Measurements from ENCODE around the gene KSR1.

The KSR1 gene

DNA sequence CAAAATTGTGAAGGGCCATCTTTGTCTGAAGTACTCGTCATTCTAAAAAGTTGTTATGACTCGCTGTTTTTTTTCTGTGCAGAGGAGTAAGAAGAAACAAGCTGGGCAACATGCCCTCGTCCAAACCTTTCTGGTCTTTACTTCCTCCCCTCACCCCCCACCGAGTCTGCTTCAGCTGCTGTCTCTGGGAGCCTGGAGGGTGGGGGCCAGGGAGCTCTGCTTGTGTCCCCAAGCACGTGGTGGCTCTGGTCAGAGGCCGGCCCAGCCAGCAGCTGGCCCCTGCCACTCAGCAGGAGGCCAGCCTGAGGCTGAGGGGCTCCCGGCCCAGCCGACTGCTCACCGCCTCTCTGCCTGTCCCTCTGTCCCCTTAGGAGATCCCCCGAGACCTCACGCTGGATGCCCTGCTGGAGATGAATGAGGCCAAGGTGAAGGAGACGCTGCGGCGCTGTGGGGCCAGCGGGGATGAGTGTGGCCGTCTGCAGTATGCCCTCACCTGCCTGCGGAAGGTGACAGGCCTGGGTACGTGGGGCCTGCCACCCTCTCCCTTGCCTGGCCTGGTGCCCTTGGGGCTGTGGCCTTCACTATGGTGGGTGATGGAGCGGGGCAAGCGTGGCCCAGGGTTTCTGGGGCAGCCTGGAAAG is 121.0 kb downstream of the KSR1 start:
- in situ Hi-C loops (cut with MboI; ENCODE audit: low sequenced_read_pairs) = loop anchor here (25.0 kb wide), 1 partner anchor 90 kb away; no protein-coding TSS in a partner anchor

DNA sequence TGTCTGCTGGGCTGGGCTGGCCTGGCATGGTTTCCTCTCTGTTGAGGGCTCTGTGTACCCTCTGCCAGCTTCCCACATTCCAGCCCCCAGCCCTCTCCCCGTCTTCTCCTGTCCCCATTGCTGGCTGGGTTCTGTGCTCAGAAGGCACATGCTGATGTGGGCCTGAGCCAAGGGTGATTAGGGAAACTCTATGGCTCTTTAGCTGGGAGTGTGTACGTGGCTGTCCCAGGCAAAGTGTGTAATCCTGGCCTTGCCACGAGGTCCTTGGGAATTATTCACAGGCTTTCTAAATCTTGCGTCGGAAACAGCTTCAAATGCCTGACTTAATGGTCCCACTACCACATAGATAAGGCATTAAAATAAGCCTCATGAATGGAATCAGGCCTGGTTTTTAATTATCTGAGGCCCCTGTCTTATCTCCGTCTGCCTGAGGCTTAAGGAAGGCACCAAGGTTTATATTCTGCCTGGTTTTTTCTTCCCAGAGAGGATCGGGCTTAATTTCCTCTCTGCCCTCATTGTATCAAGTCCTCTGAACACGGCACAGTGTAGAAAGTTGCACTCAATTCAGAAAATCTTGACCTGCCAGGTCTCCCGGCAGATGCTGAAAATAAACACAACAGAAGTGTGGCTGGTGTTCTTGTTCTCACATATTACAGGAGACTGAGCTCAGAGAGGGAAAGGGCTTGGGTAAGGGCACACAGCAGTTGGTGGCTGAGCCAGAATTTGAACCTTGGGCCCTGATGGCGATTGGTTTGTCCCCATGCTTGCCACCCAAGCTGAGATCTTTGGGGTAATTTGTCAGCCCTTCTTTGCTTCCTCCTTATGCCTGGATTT is 121.9 kb downstream of the KSR1 start:
- in situ Hi-C loops (cut with MboI; ENCODE audit: low sequenced_read_pairs) = loop anchor here (25.0 kb wide), 1 partner anchor 91 kb away; no protein-coding TSS in a partner anchor

DNA sequence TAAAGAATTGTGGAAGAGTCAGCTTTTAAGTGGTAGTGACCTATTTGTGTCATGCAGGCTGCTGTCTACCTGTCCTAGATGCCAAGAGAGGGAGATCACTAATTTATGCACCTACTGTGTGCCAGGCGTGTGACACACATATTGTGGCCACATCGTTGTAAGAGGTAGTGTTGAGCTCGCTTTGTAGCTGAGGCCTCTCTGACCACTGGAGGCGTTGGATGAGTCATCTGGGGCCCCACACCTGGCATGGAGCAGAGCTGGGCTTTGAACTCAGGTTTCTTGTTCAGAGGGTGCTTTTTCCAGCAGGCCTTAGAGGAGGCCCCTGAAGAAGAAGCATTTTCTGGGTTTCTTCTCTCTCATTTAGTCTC is 122.5 kb downstream of the KSR1 start:
- in situ Hi-C loops (cut with MboI; ENCODE audit: low sequenced_read_pairs) = loop anchor here (25.0 kb wide), 1 partner anchor 91 kb away; no protein-coding TSS in a partner anchor

DNA sequence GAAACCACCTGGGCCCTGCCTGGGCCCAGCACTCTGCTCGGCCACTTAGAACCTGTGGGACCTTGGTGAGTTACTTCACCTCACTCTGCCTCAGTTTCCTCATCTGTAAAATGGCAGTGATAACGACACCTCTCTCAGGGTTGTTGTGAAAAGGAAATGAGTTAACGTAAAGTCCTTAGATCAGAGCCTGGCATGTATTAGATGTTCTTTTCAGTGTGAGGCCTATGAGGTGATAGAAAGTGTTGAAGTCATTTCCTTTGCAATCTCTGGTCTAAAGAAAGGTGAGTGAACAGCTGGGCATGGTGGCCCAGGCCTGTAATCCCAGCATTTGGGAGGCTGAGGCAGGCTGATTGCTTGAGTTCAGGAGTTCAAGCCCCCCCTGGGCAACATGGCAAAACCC is 123.1 kb downstream of the KSR1 start:
- in situ Hi-C loops (cut with MboI; ENCODE audit: low sequenced_read_pairs) = loop anchor here (25.0 kb wide), 1 partner anchor 92 kb away; no protein-coding TSS in a partner anchor

DNA sequence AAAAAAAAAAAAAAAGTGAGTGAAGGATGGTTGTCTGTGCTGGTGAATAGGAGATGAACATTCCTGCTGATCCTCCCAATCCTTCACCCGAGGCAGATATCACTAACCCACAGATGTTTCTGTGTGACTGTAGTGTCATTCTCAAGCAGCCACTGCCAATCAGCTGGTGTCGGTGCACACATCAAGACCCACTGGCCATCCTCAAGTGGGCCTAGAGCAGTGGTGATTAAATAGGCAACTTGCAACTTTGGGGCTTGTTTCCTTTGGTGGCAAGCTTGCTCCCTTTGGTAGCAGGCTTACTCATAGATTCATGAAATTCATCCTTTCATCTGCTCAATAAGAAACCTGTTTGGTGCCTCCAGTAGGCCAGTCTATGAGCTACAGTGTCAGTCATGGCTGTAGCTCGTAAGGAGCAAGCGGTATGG is 123.7 kb downstream of the KSR1 start:
- in situ Hi-C loops (cut with MboI; ENCODE audit: low sequenced_read_pairs) = loop anchor here (25.0 kb wide), 1 partner anchor 93 kb away; no protein-coding TSS in a partner anchor

DNA sequence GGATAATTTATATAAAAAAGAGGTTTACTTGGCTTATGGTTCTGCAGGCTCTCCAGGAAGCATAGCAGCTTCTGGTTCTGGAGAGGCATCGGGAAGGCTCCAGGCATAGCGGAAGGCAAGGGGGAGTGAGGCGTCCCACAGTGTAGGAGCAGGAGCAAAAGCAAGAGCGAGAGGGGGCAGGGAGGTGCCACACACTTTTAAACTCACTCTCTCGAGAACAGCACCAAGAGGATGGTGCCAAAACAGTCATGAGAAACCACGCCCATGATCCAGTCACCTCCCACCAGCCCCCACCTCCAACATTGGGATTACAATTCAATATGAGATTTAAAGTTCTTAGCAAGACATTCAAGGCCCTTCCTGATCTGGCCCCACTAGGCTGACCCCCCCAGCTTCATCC is 124.8 kb downstream of the KSR1 start:
- in situ Hi-C loops (cut with MboI; ENCODE audit: low sequenced_read_pairs) = loop anchor here (25.0 kb wide), 1 partner anchor 94 kb away; no protein-coding TSS in a partner anchor

DNA sequence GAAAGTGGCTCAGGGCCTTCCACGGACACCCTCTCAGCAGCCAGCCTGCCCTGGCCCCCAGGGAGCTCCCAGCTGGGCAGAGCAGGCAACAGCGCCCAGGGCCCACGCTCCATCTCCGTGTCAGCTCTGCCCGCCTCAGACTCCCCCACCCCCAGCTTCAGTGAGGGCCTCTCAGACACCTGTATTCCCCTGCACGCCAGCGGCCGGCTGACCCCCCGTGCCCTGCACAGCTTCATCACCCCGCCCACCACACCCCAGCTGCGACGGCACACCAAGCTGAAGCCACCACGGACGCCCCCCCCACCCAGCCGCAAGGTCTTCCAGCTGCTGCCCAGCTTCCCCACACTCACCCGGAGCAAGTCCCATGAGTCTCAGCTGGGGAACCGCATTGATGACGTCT is 126.4 kb downstream of the KSR1 start:
- in situ Hi-C loops (cut with MboI; ENCODE audit: low sequenced_read_pairs) = loop anchor here (25.0 kb wide), 1 partner anchor 95 kb away; no protein-coding TSS in a partner anchor

DNA sequence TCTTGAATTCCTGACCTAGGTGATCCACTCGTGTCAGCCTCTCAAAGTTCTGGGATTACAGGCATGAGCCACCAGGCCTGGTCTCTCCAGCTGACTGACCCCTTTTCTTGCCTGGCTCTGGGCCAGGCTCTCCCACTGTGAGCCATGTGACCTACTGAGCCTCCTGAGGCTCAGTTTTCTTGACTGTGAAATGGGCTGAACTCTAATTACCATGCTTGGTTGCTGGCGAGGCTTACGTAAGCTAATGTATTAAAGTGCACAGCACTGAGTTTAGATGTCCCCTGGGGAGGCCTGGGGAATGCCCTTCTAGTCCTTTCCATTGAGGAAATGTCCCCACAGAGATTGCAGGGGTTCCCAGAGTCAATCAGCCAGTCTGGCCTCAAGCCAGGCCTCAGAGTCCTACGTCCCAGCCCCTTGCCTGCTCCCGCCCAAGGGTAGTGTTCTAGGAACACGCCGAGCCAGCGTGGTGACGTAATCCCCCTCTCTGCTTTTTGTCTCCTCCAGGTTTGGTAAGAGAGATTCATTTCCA is 129.0 kb downstream of the KSR1 start:
- in situ Hi-C loops (cut with MboI; ENCODE audit: low sequenced_read_pairs) = loop anchor here (25.0 kb wide), 1 partner anchor 98 kb away; no protein-coding TSS in a partner anchor

DNA sequence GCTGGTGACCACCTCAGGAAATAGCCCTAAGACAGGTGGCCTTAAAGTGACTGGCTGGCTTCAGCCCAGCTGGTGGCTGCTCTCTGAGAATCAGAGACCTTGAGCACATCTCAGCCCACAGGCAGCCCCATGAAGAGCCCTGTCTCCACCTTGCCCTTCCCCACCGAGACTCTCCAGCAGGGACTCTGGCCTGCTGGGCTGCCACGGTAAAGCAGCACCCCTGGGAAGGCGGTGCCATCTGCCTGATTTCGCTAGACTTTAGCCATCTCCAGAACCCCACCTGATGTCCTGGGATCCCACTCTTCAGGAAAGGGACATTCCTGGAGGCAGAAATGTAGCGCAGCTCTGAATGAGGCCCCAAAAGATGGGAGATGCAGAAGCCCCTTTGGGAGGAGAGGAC is 129.5 kb downstream of the KSR1 start:
- in situ Hi-C loops (cut with MboI; ENCODE audit: low sequenced_read_pairs) = loop anchor here (25.0 kb wide), 1 partner anchor 98 kb away; no protein-coding TSS in a partner anchor

DNA sequence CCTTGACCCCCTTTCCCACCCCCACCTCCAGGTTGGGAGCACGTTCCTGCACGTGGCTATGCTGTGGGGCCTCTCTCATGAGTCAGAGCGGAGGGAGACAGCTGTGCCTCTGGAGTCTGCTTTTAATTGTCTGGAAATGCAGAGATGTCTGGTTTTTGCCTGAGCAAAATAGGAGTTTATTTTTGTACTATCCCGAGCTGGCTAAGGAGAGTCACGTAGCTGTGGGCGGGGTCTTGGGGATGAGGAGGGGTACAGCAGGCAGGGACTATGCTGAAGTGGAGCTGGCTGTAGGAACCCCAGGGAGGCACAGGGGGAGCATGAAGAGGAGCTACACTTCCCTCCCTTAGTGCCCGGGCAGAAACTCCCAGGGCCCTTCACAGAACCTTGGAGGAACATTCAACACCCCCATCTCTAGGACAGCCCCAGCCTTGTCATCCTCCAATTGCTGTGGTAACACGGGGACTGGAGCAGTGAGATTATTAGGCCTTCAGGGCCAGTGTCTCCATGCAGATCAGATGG is 130.0 kb downstream of the KSR1 start:
- in situ Hi-C loops (cut with MboI; ENCODE audit: low sequenced_read_pairs) = loop anchor here (25.0 kb wide), 1 partner anchor 99 kb away; no protein-coding TSS in a partner anchor

DNA sequence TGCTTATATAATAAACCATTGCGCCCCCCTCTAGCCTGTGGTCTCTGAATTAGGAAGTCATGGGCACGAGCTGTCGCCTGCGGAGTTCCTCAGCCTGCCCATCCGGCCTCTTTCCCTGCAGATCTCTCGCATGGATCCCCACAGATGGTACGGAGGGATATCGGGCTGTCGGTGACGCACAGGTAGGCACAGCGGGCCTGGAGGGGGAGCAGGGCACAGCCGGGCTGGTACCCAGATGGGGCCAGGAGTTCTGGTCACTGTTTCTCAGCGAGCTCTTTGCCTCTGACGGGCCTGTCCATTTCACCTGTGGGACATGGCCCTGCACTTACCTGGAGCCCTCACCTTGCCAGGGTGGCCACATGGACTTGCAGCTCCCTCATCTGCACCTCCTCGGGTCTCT is 132.1 kb downstream of the KSR1 start:
- in situ Hi-C loops (cut with MboI; ENCODE audit: low sequenced_read_pairs) = loop anchor here (25.0 kb wide), 1 partner anchor 101 kb away; no protein-coding TSS in a partner anchor

DNA sequence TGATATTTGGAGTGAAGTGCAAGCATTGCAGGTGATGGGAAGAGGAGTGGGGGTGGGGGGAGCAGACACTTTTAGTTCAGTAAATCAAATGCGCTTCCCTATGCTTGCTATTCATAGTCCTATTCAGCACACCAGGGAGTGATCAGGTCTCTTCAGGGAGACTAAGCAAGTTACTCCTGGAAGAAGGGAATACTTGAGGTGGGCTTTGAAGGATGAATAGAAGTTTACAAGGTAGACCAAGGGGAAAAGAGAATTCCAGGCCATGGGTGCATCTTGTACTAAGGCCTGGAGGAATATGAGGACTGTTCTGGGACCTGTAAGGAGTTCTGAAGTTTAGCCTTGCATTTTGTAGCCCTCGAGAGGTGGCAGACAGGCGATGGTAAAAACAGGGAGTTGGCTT is 134.6 kb downstream of the KSR1 start:
- in situ Hi-C loops (cut with MboI; ENCODE audit: low sequenced_read_pairs) = loop anchor here (25.0 kb wide), 1 partner anchor 104 kb away; no protein-coding TSS in a partner anchor

DNA sequence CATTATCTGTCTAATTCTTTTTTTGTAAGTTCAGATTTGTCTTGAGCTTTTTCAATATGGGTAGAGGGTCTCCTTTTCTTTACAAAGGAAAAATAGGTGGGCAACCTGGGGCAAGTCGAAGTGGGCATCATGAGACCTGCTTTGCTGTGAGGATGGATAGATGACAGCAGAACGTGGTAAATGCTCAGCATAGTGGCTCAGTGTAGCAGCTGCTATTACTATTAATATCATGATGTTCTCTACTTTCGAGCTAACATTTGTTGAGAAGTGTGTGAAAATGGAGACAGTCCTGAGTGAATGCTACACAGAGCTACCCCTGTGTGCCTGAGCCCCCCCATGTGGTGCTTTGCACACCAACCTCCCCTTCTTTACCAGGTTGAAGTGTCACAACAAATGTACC is 135.7 kb downstream of the KSR1 start:
- in situ Hi-C loops (cut with MboI; ENCODE audit: low sequenced_read_pairs) = loop anchor here (25.0 kb wide), 1 partner anchor 105 kb away; no protein-coding TSS in a partner anchor

DNA sequence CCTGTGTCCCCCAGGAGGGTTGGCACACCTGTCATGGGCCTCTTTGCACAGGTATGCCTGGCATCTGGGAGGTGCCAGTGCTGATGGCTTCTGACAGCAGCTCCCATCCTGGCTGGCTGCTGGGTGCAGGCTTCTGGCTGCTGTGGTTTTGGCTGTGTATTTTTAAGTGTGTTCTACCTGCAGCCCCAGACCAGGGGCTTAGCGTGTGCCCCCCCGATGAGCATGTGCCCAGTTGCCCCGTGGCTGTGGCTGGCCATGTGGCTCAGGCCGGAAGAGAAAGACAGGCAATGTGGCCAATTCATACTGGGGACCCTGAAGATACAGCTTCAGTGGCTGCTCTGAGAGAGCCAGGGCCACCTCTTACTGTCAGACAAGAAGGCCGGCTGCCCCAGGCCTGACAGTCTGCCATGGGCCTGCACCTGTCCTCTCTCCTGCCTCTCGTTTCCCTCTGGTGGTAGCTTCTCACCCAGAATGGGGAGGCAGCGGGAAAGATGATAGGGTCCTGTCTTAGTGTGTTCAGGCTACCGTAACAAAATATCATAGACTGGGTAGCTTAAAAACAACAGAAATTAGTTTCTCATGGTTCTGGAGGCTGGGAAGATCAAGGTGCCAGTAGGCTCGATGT is 137.1 kb downstream of the KSR1 start:
- in situ Hi-C loops (cut with MboI; ENCODE audit: low sequenced_read_pairs) = loop anchor here (25.0 kb wide), 1 partner anchor 106 kb away; no protein-coding TSS in a partner anchor

DNA sequence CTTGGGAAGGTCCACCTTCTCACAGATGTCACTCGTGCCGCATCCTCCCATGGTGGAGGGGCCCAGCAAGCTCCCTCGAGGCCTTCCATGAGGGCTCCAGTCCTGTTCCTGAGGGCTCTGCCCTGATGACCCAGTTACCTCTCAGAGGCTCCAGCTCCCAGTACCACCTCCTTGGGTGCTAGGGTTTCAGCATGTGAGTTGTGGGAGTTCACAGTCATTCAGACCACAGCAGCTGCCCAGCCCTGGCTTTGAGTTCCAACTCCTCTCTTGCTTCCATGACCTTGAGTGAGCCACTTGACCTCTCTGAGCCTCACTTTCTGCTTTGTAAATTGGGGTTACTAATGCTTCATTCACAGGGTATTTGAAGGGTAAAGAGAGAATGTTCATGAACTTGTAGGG is 137.6 kb downstream of the KSR1 start:
- in situ Hi-C loops (cut with MboI; ENCODE audit: low sequenced_read_pairs) = loop anchor here (25.0 kb wide), 1 partner anchor 107 kb away; no protein-coding TSS in a partner anchor

DNA sequence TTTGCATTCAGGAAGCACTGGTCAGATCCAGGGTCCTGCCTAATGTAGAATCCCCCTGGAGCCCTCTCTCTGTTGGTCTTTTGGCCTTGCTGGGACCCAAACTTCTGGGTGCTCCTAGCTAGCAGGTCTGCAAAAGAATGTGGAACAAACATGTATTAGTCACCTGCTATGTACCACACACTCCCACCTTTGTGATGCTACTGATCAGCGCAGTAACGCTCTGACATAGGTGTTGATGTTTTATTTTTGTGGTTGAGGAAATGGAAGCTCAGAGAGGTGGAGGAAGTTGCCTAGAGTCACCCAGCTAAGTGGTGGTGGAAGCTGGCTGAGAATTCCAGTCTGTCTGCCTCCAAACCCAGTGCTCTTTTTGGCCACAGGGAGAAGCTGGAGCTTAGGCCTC is 139.0 kb downstream of the KSR1 start:
- in situ Hi-C loops (cut with MboI; ENCODE audit: low sequenced_read_pairs) = loop anchor here (25.0 kb wide), 1 partner anchor 108 kb away; no protein-coding TSS in a partner anchor

DNA sequence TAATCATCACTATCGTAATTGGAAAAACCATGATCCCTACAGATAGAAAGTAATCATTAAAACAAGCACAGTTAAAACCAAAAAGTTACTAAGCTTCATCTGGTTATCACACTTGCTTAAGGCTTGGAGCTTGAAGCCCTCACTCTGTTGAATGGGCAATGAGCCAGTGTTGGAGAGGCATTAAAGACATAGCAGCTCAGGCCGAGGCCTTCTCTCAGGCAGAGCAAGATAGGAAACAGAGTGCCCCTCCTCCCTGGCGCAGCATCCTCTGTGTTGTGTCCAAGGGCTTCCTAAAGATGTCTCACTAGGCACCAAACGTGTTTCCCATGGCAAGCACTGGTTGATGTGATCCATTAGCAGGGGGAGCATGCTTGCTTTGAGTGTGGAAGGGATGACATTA is 139.8 kb downstream of the KSR1 start:
- in situ Hi-C loops (cut with MboI; ENCODE audit: low sequenced_read_pairs) = loop anchor here (25.0 kb wide), 1 partner anchor 109 kb away; no protein-coding TSS in a partner anchor

DNA sequence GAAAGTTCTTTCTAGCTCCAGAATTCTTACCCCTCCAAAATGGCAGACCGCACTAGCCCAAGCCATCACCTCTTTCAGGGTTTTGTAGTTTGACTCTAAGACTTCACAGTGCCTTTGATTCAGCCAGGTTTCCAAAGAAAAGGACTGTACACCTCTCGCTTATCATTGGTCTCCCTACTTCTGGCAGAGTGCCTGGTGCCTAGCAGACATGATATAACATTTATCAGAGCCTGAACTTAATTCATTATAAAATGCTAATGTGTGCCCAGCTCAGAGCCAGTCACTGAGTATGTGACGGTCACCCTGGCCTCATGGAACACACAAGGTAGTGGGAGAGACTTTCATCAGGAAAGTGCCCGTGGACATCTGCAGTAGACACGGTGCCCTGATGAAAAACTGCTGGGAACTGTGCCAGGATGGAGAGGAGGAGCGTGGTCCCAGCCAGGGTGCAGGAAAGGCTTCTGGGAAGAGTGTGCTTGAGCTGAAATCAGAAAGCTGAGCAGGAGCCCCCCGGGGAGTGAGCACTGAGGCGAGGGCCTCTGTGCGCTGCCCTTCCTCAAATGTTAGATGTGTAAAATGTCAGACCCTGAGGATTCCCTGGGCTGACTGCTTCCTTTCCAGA is 140.4 kb downstream of the KSR1 start:
- in situ Hi-C loops (cut with MboI; ENCODE audit: low sequenced_read_pairs) = loop anchor here (25.0 kb wide), 1 partner anchor 109 kb away; no protein-coding TSS in a partner anchor

DNA sequence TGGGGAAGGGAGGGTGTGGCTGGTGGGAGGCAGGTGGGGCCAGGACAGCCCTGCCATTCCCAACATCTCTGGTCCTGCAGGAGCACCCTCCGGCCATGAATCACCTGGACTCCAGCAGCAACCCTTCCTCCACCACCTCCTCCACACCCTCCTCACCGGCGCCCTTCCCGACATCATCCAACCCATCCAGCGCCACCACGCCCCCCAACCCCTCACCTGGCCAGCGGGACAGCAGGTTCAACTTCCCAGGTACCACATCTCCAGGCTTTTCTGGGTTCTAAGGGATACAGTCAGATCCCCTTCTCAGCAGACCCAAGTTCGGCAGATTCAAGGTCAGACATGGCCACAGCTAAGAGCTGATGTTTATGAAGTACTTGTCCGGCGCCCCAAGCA is 140.9 kb downstream of the KSR1 start:
- in situ Hi-C loops (cut with MboI; ENCODE audit: low sequenced_read_pairs) = loop anchor here (25.0 kb wide), 1 partner anchor 110 kb away; no protein-coding TSS in a partner anchor

Data from HL-60/S4 treated with retinoic acid at 250 ng/mL for 4 days and 3 days (cell line).